Neural progenitor cell (in vitro differentiated cells): ENCODE data around the gene GOLGA6A.

ENCODE experiments used
- EZH2 ChIP-seq: fragments of 200-600 bp; sonication (generic); IDR thresholded peaks from 2 replicates; pipeline ENCODE4 v1.6.1; 2017; ENCODE audit warnings: antibody characterized with exemption, mild to moderate bottlenecking, moderate library complexity
- TF ChIP-seq, protein P1 (sequence below): fragments of 200-600 bp; sonication (generic); IDR thresholded peaks from 2 replicates; pipeline ENCODE4 v1.5.1; 2017; ENCODE audit warnings: antibody characterized with exemption, mild to moderate bottlenecking

DNA sequence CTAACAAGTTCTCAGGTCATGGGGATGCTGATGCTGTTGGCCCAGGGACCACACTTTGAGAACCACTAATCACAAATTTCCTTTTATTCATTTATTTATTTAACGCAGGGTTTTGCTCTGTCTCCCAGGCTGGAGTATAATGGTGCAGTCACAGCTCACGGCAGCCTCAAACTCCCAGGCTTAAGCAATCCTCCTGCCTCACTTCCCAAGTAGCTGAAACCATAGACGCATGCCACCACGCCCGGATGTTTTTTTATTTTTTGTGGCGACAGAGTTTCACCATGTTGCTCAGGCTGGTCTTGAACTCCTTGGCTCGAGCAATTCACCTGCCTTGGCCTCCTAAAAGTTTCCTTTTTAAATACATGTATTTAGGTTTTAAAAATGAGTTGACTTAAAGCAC is 27.4 kb upstream of the GOLGA6A start:
- TF ChIP-seq, protein P1, sequence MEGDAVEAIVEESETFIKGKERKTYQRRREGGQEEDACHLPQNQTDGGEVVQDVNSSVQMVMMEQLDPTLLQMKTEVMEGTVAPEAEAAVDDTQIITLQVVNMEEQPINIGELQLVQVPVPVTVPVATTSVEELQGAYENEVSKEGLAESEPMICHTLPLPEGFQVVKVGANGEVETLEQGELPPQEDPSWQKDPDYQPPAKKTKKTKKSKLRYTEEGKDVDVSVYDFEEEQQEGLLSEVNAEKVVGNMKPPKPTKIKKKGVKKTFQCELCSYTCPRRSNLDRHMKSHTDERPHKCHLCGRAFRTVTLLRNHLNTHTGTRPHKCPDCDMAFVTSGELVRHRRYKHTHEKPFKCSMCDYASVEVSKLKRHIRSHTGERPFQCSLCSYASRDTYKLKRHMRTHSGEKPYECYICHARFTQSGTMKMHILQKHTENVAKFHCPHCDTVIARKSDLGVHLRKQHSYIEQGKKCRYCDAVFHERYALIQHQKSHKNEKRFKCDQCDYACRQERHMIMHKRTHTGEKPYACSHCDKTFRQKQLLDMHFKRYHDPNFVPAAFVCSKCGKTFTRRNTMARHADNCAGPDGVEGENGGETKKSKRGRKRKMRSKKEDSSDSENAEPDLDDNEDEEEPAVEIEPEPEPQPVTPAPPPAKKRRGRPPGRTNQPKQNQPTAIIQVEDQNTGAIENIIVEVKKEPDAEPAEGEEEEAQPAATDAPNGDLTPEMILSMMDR, result no peak
- no peak for TF ChIP-seq EZH2
